Prostate gland (tissue), 1 donor: ENCODE data around the gene KIF26B.

ENCODE experiments used
- POLR2A ChIP-seq: fragments of 450-650 bp; IDR thresholded peaks from one replicate; pipeline ENCODE4 v1.6.1; 2016; ENCODE audit warnings: antibody characterized with exemption, mild to moderate bottlenecking
- POLR2AphosphoS5 ChIP-seq: sonication (generic); formaldehyde crosslinking; IDR thresholded peaks from one replicate; pipeline ENCODE4 v1.6.1; 2017; ENCODE audit warnings: antibody characterized with exemption

GRCh38 chr1:245686446-245687030 lies 531.8 kb downstream of the KIF26B start:
- TF ChIP-seq POLR2AphosphoS5, result no peak
- no peak for TF ChIP-seq POLR2A
